Type B pancreatic cell (in vitro differentiated cells): ENCODE measurements around the gene SPATA16. TPM values are rescaled to one million over a fixed set of nuclear protein-coding genes. Genes with fewer than 3 reads are reported as not detected.
"Not testable (repeated sequence)": the region's sequence is repeated elsewhere in the genome, so short reads cannot be mapped to it uniquely, and the experiment has no call there.

Source experiments
- DNase-seq: peaks from one replicate; pipeline ENCODE4 v3.0.0; 2021; ENCODE audit warnings: mixed read lengths; ENCODE audit not compliant: unreplicated experiment; ENCODE audit errors: extremely low spot score
- H3K27ac Mint-ChIP-seq: 2 replicates; pipeline ENCODE4 v1.8.0; 2021; ENCODE audit warnings: mild to moderate bottlenecking, mixed read lengths
- H3K27me3 Mint-ChIP-seq: 2 replicates; pipeline ENCODE4 v1.8.0; 2021; ENCODE audit warnings: mixed read lengths
- H3K36me3 Mint-ChIP-seq: 2 replicates; pipeline ENCODE4 v1.8.0; 2021; ENCODE audit warnings: mixed read lengths
- H3K4me1 Mint-ChIP-seq: one replicate; pipeline ENCODE4 v1.8.0; 2021; ENCODE audit warnings: mixed read lengths; ENCODE audit not compliant: unreplicated experiment
- H3K4me3 Mint-ChIP-seq: 2 replicates; pipeline ENCODE4 v1.8.0; 2021; ENCODE audit warnings: mild to moderate bottlenecking, mixed read lengths
- H3K9me3 Mint-ChIP-seq: 2 replicates; pipeline ENCODE4 v1.8.0; 2021; ENCODE audit warnings: mixed read lengths
- total RNA-seq: library from RNA; stranded (reverse); gene quantifications from 2 replicates; pipeline ENCODE4 v1.2.1, GENCODE V29; 2021; ENCODE audit warnings: low replicate concordance
- TF ChIP-seq, protein P1 (sequence below): fragments of 200-600 bp; sonication (generic); conservative IDR thresholded peaks from 2 replicates; pipeline ENCODE4 v1.5.0; 2021; ENCODE audit warnings: antibody characterized with exemption, mild to moderate bottlenecking

Gene SPATA16
- total RNA-seq, 1 donor from 2014 or later, result not detected

DNA sequence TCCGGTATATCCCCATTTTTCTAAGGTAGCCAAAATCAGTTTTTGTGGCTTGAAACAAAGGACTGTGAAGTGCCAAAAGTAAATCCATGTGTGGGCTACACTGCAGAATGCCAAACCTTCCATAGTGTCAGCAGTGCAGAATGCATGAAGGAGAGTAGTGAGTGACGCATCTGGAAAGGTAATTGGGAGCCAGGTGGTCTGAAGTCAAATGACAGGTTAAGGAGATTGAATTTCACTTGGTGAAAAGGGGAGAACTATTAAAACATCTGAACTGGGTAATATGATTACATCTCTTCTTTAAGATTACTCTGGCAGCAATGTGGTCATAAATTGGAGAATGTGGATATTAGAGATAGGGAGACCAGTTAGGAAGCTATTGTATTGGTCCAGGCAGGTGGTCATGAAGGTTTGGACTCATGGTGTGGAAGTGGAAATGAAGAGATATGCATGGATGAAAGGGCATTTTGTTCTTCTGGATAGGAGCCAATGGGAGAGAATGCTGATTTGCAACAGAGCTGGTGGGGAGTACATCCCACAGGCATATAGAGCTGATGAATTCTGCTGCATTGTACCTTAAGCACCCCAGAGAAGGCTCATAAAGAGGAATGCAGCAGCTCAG lies 272.3 kb downstream of the SPATA16 start:
- Mint-ChIP-seq H3K4me1 (peaks cover 9% of the 10 kb centered on the region), H3K27me3 (peaks cover 3% of the 10 kb centered on the region)

DNA sequence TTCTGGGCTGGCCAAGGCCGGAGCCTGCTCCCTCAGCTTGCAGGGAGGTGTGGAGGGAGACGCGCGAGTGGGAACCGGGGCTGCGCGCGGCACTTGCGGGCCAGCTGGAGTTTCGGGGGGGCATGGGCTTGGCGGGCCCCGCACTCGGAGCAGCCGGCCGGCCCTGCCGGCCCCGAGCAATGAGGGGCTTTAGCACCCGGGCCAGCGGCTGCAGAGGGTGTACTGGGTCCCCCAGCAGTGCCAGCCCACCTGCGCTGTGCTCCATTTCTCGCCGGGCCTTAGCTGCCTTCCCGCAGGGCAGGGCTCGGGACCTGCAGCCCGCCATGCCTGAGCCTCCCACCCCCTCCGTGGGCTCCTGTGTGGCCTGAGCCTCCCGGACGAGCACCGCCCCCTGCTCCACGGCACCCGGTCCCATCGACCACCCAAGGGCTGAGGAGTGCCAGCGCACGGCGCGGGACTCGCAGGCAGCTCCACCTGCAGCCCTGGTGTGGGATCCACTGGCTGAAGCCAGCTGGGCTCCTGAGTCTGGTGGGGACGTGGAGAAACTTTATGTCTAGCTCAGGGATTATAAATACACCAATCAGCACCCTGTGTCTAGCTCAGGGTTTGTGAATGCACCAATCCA lies 274.2 kb downstream of the SPATA16 start:
- not testable (repeated sequence) for H3K27ac Mint-ChIP-seq, H3K4me3 Mint-ChIP-seq, H3K36me3 Mint-ChIP-seq, H3K27me3 Mint-ChIP-seq, H3K9me3 Mint-ChIP-seq, DNase-seq, H3K4me1 Mint-ChIP-seq

More for the DNA sequence above, 272.3 kb downstream of the SPATA16 start:
- no peak for DNase-seq
- TF ChIP-seq, protein P1, sequence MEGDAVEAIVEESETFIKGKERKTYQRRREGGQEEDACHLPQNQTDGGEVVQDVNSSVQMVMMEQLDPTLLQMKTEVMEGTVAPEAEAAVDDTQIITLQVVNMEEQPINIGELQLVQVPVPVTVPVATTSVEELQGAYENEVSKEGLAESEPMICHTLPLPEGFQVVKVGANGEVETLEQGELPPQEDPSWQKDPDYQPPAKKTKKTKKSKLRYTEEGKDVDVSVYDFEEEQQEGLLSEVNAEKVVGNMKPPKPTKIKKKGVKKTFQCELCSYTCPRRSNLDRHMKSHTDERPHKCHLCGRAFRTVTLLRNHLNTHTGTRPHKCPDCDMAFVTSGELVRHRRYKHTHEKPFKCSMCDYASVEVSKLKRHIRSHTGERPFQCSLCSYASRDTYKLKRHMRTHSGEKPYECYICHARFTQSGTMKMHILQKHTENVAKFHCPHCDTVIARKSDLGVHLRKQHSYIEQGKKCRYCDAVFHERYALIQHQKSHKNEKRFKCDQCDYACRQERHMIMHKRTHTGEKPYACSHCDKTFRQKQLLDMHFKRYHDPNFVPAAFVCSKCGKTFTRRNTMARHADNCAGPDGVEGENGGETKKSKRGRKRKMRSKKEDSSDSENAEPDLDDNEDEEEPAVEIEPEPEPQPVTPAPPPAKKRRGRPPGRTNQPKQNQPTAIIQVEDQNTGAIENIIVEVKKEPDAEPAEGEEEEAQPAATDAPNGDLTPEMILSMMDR, result no peak
- Mint-ChIP-seq H3K9me3 (no peaks in the 10 kb centered on the region), H3K4me3 (no peak overlapping the region), H3K27ac (no peak overlapping the region), H3K36me3 (no peaks in the 10 kb centered on the region)

DNA sequence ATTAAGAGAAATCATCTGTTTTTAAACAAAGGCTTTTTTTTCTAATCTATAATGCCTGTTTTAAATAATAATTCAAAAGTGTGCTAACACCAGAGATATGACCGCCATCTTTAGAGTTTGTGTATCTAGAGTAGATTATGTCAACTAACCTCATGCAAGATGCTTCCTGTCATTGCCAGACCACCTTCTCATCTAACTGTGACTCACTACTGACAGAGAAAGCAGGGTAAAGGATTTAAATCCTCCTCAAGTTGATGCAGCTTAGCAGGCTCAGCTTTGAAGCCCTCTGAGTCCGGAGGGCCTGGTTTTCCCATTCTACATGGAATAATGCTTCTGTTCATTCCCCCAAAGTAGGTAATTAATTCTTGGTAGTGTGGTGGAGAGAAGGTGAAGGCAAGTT lies 282.0 kb downstream of the SPATA16 start:
- peaks cover 2% of the 10 kb centered on the region for H3K27me3 Mint-ChIP-seq
- TF ChIP-seq, protein P1, result no peak
- no peaks in the 10 kb centered on the region for H3K4me1 Mint-ChIP-seq
- H3K4me3 Mint-ChIP-seq, result no peak overlapping the region
- no peak for DNase-seq
- H3K27ac Mint-ChIP-seq, result no peak overlapping the region
- H3K9me3 Mint-ChIP-seq, result no peaks in the 10 kb centered on the region
- no peaks in the 10 kb centered on the region for H3K36me3 Mint-ChIP-seq

DNA sequence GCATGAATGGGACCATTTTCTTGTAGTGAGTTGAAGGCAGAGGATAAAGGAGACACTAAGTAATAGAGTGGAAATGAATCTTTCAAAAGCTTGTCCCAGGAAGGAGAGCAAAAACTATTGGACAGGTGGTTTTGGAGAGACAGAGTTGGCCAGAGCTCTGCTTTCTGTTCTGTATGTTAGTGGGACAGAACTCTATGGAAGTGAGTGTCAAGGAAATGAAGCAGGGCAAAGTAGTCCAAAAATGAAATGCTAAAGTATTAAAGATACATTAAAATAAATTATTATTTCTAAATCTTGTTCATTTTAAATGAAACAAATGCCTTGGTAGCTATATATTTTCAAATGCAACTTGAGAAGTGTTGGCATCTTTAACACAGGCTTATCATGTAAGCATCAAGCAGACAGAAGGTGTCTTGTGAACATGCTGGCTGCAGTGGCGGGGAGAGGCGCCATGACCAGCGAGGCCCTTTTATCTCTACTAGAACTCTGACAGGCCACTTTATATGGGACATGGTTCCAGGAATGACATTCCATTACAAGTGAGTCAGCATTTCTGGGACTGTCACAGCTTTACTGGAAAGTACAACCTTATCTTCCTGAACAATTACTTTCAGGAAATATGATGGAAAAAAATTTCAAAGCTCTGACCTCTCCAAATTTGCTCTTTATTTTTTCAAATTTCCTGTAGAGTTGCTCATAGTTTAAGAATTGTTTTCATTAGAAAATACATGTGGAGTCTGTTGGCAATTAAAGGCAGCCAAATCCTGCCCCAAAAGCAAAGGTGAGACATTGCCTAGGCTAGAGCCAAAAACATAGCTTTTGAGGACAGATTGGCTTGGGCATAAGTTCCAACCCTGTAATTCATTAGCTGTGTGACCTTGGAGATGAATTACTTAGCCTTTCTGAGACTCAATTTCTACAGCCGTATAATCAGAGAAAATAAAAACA lies 284.0 kb downstream of the SPATA16 start:
- TF ChIP-seq, protein P1, result no peak
- no peaks in the 10 kb centered on the region for H3K4me1 Mint-ChIP-seq
- no peak for DNase-seq
- H3K36me3 Mint-ChIP-seq, result no peaks in the 10 kb centered on the region
- no peaks in the 10 kb centered on the region for H3K9me3 Mint-ChIP-seq
- H3K4me3 Mint-ChIP-seq, result no peak overlapping the region
- H3K27me3 Mint-ChIP-seq, result peaks cover 2% of the 10 kb centered on the region
- H3K27ac Mint-ChIP-seq, result no peak overlapping the region

DNA sequence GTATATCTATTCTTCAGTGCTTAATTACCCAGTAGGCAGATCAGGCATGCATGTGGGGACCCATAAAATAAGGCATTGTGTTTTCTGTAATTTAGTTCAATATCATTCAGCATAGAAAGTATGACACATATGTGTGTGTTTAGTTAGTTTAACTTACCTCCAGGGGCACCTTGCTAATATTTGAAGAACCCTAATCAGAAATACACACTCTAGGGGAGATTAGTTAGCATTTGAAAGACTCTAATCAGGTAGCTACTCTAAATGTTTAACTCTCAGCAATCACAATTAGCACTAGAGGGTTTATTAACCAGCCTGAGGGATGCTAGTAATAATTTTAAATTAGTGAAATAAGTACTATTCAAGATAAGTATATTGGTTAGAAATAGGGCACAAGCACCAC lies 286.0 kb downstream of the SPATA16 start:
- TF ChIP-seq, protein P1, result no peak
- H3K27ac Mint-ChIP-seq, result no peak overlapping the region
- H3K9me3 Mint-ChIP-seq, result no peaks in the 10 kb centered on the region
- peaks cover 2% of the 10 kb centered on the region for H3K27me3 Mint-ChIP-seq
- H3K36me3 Mint-ChIP-seq, result no peaks in the 10 kb centered on the region
- no peak for DNase-seq
- H3K4me3 Mint-ChIP-seq, result no peak overlapping the region
- no peaks in the 10 kb centered on the region for H3K4me1 Mint-ChIP-seq
